DND-41 (cell line): ENCODE measurements around the gene SLC25A34.

ENCODE experiments used
- EZH2 ChIP-seq: IDR thresholded peaks from 3 replicates; pipeline ENCODE4 v1.6.1; 2012; ENCODE audit warnings: borderline replicate concordance, low read depth, mild to moderate bottlenecking, moderate library complexity, low read length, inconsistent platforms; ENCODE audit not compliant: severe bottlenecking
- TF ChIP-seq, protein P1 (sequence below): IDR thresholded peaks from 2 replicates; pipeline ENCODE4 v1.5.1; 2012; ENCODE audit warnings: borderline replicate concordance, low read length, moderate library complexity, mild to moderate bottlenecking; ENCODE audit not compliant: poor library complexity, severe bottlenecking; ENCODE audit errors: extremely low read depth

DNA sequence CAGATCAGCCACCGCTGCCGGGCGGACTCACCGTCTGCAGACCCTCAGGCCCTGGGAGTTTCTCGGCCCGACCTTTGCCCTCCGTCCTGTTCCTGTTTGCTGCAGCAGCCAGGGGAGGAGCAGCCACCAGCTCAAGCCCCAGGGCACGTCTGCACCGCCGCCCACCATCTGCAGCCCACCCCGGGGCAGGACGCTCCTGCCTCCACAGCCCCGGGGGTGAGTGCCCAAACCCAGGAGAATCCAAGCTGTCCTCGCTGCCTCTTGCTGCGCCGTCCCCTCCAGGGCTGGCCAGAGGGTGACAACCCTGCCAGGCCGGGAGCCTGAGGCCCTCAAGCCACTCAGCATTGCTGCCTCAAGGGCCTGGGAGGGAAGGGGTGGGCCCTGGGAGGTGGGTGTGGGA, 1.2 kb upstream of the SLC25A34 start:
- TF ChIP-seq, protein P1, sequence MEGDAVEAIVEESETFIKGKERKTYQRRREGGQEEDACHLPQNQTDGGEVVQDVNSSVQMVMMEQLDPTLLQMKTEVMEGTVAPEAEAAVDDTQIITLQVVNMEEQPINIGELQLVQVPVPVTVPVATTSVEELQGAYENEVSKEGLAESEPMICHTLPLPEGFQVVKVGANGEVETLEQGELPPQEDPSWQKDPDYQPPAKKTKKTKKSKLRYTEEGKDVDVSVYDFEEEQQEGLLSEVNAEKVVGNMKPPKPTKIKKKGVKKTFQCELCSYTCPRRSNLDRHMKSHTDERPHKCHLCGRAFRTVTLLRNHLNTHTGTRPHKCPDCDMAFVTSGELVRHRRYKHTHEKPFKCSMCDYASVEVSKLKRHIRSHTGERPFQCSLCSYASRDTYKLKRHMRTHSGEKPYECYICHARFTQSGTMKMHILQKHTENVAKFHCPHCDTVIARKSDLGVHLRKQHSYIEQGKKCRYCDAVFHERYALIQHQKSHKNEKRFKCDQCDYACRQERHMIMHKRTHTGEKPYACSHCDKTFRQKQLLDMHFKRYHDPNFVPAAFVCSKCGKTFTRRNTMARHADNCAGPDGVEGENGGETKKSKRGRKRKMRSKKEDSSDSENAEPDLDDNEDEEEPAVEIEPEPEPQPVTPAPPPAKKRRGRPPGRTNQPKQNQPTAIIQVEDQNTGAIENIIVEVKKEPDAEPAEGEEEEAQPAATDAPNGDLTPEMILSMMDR, result no peak
- no peak for TF ChIP-seq EZH2
